NCI-H748 (cell line): Measurements from ENCODE around the gene HYI.
"Not testable (repeated sequence)": the region's sequence is repeated elsewhere in the genome, so short reads cannot be mapped to it uniquely, and the experiment has no call there.

Experiments
- DNase-seq: peaks from one replicate; lab custom pipeline; 2025; ENCODE audit not compliant: unreplicated experiment; lab: John Stamatoyannopoulos, UW

HYI gene

DNA sequence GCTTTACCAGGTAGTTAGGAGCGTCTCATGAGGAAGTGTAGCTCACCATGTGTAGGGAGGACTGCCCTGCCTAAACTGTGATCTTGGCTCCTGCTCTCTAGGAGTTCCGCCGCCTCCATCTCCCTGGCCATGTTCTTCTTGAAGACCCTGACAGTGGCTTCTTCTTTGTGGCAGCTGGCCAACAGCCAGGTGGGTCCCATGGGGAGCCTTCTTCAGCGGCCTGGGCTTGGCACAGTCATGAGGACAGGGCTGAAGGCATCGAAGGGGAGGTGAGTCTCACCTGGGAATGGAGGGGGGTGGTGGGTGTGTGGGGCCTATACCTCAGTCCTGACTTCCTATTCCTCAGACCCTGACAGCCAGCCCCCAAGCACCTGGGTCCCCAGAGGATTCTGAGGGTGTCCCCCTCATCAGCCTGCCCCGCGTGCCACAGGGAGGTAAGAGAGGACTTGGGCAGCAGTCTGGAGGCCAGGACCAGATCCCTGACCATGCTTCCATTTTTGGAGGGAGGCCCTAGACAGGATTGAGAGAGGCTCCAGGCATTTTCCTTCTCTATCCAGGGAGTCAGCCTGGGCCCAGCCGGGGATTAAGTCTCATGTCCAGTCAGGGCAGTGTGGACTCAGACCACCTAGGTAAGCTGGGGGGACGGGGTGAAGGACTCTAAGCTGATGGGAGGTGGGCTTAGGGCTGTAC lies 21.4 kb downstream of the HYI start:
- no peak for DNase-seq

DNA sequence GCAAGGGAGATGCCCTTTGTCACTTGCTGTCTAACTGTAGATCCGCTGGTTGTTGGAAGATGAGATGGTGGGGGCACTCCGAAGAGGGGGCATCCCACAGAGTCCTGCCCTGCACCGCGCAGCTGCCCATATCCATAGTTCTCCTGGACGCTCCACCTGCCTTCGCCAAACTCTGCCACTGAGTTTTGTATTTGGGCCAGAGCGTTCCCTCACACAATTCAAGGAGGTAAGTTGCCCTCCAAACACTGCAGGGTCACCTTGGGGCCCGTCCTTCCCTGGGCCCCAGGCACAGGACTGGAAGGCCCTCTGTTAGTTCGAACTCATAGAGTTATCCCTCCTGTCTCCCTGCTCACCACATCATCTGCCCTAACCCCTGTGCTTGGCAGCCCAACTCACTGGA lies 22.1 kb downstream of the HYI start:
- DNase-seq: no peak

DNA sequence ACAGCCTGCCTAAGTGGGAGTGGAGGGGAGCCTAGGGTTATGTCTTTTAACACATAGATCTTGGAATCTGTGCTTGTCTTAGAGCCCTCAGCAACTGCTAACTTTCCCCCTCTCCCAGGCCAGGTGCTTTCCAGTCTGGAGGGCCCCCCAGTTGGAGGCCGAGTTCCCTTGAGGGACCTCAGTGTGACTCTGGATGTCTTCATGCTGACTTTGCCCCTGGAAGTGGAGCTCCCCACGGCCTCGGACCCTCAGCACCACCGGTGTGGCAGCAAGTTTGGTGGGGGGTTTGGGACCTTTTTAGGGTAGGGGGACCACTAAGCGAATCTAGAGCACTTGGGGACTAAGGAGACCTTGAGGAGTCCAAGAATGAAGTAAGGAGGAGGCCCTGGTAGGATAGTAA lies 22.9 kb downstream of the HYI start:
- DNase-seq: no peak

DNA sequence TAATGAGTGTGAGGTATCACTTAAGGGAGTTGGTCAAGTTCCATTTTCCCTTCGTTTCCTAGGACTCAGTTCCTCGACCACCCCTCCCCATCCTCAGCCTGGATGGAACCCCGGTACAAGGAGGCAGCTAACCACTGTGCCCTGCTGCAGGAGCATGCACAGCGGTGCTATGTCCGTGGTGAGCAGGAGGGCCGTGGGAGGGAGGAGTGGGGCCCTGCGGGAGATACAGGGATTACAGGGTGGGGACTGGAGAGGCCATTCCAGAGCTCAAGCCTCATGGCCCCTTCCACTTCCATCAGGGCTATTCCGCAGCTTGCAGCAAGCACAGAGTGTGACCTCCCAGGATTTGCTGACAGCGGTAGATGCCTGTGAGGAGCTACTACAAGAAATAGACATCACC lies 25.8 kb downstream of the HYI start:
- DNase-seq: no peak

DNA sequence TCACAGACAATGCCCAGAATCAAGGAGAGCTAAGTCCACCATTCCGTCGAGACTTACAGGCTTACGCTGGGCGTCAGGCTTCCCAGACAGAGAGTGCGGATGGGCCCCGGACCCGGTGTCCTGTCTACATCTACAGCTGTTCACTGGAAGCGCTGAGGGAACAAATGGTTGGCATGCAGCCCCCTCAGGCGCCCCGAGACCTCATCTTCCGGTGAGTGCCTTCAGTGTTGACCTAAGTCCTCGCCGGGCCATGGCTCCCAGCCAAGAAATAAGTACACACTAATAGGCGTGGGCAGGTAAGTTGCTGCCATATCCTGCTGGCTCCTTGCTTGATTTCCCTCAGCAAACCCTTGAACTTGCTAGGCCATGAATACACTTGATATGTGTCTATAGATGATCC lies 26.2 kb downstream of the HYI start:
- DNase-seq: no peak

DNA sequence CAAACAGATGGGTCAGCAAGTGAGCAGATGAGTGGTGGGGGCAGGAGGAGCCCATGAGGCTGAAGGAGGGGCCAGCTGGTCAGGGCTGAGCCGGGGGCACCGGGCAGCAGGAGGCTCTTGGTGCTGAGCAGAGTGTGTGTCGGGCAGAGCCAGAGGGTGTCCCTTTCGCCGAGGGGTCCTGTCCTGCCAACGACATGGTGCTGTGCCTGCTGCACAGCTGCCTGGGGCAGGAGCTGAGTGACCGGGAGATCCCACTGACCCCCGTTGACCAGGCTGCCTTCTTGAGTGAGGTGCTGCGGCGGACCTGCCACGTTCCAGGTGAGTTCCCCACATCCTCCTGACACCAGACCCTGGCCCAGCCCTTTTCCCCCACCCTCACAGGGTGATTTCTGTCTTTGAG lies 27.5 kb downstream of the HYI start:
- DNase-seq: no peak

DNA sequence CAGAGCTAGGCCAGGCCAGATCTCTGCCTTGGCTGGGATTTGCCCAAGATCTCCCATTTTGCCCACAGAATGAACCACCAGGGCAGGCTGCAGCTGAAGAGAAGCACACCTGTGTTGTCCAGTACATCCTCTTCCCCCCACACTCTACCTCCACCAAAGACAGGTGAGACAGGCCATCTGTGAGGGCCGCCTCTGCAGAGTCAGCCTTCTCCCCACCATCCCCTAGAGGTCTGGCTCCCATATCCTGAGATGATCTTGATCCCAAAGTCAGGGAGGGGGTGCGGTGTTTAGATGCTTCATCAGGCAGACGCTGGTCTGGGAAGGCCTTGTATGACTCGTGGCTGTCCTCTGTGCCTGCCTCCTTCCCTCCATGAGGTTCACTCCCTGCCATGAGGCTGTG lies 28.7 kb downstream of the HYI start:
- DNase-seq: no peak

DNA sequence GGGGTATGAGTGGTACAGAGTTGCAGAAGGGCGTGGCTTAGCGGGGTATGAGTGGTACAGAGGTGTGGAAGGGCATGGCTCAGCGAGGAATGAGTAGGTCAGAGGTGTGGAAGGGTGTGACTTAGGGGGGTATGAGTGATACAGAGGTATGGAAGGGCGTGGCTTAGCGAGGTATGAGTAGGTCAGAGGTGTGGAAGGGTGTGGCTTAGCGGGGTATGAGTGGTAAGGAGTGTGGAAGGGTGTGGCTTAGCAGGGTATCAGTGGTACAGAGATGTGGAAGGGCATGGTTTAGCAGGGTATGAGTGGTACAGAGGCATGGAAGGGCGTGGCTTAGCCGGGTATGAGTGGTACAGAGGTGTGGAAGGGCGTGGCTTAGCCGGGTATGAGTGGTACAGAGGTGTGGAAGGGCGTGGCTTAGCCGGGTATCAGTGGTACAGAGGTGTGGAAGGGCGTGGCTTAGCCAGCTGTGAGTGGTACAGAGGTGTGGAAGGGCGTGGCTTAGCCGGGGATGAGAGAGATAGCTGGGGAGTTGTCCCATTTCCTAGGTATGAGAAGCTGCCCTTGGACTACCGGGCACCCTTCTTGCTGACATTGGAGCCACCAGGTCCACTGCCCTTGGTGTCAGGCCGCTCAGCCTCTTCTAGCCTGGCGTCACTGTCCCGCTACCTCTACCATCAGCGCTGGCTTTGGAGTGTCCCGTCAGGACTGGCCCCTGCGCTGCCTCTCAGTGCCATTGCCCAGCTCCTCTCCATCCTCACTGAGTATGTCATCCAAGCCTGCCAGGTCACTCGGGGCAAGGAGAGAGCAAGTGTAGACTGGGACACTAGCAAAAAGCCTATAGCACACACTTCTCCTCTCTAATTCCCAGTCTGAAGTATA lies 29.8 kb downstream of the HYI start:
- no peak for DNase-seq

DNA sequence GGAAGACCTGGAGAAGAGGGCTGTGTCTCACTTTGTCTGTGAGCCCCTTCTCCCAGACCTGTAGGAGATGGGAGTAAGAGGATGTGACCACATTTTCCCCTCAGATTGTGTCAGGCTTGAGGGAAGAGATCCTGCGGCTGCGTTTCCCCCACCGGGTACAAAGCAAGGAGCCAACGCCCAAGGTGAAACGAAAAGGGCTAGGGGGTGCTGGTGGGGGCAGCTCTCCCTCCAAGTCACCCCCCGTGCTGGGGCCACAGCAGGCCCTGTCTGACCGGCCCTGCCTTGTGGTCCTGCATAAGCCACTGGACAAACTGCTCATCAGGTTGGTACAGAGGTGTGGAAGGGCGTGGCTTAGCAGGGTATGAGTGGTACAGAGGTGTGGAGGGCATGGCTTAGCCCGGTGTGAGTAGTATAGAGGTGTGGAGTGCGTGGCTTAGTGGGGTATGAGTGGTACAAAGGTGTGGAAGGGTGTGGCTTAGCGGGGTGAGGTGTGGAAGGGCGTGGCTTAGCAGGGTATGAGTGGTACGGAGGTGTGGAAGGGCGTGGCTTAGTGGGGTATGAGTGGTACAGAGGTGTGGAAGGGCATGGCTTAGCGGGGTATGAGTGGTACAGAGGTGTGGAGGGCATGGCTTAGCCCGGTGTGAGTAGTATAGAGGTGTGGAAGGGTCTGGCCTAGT lies 30.6 kb downstream of the HYI start:
- no peak for DNase-seq

DNA sequence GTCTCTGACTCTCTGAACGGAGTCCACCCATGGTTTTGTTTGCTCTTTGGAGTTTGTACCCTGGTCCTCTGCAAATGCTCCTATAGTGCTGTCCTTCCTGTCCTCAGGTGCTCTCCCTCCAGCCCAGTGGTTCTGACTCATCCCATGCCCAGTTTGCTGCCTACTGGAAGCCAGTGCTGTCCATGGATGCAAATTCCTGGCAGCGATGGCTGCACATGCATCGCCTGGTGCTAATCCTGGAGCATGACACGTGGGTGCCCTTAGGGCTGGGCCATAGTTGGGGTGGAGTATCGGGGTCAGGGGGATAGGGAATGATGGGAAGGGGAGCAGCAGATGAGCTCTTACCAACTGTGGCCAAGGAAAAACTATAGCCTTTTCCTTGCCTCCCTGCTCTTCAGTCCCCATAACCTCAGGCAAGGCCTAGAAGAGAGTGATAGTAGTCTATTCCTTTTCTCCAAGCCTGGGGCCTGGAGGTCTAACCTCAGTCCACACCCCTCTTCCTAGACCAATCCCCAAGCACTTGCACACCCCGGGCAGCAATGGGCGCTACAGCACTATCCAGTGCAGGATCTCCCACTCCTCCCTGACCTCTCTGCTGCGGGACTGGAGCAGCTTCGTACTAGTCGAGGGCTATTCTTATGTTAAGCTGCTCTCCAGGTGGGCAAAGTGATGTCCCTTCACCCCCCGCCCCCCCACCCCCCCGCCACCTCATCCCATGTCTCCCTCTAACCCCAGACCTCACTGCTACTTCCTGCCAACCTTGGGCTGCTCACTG lies 31.6 kb downstream of the HYI start:
- DNase-seq: no peak

DNA sequence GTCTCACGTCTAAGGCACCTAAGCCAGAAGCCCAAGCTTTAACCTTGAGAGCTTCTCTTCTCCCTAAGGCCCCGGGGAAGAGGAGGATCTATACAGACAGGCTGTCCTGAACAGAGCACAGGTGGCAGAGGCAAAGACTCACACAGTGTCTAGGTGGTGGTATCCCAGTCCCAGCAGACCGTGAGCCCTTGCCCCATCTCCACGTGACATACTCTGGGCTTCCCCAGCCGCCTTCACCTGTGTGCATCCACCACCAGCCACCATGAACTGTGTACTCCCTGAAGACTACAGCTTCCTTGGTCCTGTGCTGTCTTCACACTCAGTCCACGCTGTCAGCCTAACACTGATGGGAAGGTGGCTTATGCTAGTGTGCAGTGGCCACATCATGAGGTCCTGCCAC lies 32.3 kb downstream of the HYI start:
- no peak for DNase-seq

DNA sequence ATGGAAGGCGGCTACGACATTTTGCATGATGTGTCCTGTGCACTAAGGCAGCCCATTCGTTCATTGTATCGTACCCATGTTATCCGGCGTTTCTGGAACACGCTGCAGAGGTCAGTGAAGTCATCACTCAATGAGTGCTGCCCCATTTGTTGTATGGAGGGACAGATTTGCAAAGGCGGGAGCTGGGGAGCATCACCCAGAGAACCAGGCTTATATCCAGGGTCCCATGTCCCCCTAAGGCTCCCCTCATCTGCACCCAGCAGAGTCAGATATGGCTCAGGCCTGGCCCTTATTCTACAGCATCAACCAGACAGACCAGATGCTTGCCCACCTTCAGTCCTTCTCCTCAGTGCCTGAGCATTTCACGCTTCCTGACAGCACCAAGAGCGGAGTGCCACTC lies 32.9 kb downstream of the HYI start:
- no peak for DNase-seq

DNA sequence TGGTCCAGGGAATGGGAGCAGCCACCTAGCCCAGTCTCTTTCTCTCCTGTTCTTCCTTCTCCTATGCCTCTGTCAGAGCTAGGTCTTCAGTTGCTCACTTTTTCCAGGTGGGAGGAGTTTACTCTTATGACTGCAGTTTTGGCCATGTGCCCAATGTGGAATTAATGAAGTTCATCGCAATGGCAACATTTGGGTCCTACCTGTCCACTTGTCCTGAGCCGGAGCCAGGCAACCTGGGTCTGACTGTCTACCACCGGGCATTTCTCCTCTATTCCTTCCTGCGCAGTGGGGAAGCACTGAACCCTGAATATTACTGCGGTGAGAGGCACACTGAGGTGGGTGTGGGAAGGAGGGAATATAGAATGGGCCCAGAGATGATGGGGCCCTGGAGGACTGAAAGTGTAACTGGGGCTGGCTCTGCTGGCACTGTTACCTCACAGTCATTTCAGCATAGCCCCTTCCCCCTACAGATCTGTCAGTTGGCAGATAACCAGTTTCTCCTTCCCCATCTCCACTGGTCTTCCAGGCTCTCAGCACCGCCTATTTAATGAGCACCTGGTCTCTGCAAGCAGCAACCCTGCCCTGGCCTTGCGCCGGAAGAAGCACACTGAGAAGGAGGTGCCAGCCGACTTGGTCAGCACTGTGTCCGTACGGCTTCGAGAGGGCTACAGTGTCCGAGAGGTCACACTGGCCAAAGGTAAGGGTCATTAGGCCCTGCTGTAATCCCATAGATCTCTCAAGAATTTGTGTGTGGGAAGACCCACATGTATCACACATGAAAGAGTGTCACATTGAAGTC lies 33.9 kb downstream of the HYI start:
- DNase-seq: no peak

DNA sequence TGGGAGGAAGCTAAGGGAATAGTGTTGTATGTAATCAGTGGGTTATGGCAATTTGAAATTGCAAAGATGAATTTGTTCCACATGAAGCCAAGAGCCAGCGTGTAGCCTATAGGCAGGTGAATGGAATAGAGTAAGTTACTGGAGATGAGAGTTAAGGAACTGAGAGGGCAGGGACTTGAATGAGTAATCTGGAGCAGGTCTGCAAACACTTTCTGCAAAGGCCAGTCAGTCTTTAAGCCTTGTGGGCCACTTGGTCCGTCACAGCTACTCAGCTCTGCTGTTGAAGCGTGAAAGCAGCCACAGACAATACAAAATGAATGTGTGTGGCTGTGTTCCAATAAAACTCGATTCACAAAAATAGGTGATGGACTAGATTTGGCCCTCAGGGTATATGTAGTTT lies 34.9 kb downstream of the HYI start:
- DNase-seq: no peak

DNA sequence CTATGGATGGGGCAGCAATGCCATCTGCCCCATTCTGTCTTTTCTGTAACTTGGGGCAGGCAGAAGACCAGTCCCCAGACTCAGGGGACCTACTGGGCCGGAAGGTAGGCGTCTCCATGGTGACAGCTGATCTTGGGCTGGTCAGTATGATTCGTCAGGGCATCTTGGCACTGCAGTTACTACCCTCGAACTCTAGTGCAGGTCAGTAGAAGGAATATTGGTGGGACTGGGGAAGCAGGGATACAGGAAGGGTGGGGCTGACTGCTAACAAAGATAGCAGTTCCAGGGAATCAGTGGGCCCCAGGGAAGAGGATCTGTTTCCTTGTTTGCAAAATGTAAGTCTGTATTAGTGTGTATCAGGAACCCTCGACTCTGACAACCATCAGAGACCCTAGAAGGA lies 37.8 kb downstream of the HYI start:
- no peak for DNase-seq

DNA sequence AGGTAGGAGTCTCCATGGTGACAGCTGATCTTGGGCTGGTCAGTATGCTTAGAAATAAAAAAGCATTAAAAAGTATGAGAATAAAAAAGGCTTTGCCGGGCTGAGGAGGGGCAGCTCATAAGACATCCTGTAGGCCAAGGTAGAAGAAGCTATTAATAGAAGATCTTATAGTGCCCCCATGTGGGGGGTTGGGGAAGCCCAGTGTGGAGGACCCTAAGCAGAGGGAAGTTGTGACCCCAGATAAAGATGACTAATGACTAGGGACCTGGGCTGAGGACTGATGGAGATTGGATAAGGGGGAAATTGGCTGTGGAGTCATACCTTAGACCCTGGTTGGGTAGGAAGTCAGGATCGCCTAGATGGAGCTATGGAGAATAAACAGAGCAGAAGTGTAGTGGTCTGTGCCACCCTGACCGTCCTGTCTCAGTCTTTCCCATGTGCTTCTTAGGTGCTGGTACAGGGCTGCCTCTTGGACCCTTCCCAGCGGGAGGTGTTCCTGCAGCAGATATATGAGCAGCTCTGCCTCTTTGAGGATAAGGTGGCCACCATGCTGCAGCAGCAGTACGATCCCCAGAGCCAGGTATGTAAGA lies 39.0 kb downstream of the HYI start:
- DNase-seq: peak; percentile 88

DNA sequence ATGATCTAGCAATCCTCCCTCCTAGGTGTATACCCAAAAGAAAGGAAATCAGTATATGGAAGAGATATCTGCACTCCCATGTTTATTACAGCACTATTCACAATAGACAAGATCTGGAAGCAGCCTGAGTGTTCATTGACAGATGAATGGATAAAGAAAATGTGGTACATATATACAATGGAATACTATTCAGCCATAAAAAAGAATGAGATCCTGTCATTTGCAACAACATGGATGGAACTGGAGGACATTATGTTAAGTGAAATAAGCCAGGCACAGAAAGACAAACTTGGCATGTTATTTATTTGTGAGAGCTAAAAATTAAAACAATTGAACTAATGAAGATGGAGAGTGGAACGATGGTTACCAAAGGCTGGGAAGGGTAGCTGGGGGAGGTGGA lies 40.3 kb downstream of the HYI start:
- DNase-seq: not testable (repeated sequence)

DNA sequence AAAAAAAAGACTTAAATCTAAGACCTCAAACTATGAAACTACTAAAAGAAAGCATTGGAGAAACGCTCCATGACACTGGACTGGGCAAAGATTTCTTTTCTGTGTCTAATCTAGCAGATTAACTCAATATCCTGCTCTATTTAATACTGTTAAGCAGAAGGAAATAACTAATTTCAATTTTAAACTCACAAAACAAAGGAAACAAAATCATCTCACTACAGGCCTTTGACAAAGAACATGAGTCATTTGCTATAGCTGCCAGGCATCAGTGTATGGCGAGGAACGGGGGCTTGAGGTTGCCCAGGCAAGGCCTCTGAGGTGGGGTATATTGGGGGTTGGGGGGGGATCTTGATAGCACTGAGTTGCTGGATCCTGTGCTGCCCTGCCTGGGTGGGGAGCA lies 43.2 kb downstream of the HYI start:
- DNase-seq: no peak

DNA sequence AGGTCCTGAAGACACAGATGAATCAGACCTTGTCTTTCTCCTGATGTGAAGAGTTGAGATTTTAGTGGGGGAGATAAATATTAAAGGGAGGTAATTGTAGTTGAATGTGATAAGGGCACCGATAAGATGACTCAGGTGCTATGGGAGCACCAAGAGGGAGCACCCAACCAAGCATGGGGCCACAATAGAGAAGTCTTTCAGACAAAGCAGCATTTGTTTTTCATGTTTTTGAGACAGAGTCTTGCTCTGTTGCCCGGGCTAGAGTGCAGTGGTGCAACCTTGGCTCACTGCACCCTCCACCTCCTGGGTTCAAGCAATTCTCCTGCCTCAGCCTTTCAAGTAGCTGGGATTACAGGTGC lies 47.9 kb downstream of the HYI start:
- DNase-seq: no peak

DNA sequence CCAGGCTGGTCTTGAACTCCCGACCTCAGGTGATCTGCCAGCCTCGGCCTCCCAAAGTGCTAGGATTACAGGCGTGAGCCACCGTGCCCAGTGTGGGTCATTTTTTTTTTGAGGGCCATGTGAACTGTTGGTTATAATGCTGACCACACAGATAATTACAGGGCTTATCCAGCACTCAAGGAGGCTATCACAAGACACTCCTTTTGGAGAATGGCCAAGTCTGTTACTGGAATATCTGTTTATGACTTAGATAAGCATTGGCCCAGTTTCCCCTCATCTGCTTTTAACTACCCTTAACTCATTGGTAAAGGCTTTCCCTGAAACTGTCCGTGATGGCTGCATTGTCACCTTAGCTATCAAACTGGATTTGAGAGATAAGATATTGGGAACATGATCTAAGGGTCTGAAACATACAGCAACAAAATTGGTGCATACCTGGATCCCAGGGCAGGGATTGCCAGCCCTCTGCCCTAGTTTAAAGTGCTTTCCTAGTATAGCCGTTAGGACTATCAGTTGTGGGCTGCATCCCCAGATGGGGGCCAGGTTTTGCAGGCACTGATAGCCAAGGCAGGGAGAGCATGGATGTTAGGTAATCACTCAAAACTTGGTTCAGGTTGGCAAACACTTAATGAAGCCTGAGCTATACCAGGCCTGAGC lies 48.4 kb downstream of the HYI start:
- DNase-seq: peak; percentile 61
